Measurements from ENCODE around the gene HEATR9. TPM values are rescaled to one million over a fixed set of nuclear protein-coding genes. Genes with fewer than 3 reads are reported as not detected.

Gene HEATR9
- total RNA-seq, 4 donors from 2014 or later, result 0.27 TPM; not detected in 3

GRCh38 chr17:35817196-35817595, 51.5 kb downstream of the HEATR9 start:
- 33 to 47% methylated on average over 1 of the region's 1 CpG for WGBS, 2 donors (ENCODE audit: low coverage in 1 of 2)
- TF ChIP-seq POLR2AphosphoS5 (IDR thresholded peaks at IDR 0.05) (peak; percentile 8), EP300 (IDR thresholded peaks at IDR 0.05) (no peak), POLR2A (IDR thresholded peaks at IDR 0.05) (no peak)
- TF ChIP-seq, protein P1, sequence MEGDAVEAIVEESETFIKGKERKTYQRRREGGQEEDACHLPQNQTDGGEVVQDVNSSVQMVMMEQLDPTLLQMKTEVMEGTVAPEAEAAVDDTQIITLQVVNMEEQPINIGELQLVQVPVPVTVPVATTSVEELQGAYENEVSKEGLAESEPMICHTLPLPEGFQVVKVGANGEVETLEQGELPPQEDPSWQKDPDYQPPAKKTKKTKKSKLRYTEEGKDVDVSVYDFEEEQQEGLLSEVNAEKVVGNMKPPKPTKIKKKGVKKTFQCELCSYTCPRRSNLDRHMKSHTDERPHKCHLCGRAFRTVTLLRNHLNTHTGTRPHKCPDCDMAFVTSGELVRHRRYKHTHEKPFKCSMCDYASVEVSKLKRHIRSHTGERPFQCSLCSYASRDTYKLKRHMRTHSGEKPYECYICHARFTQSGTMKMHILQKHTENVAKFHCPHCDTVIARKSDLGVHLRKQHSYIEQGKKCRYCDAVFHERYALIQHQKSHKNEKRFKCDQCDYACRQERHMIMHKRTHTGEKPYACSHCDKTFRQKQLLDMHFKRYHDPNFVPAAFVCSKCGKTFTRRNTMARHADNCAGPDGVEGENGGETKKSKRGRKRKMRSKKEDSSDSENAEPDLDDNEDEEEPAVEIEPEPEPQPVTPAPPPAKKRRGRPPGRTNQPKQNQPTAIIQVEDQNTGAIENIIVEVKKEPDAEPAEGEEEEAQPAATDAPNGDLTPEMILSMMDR (IDR thresholded peaks at IDR 0.05), result no peak
- ATAC-seq, result peak; percentile 34

GRCh38 chr17:35816723-35817122, 52.0 kb downstream of the HEATR9 start:
- H3K4me3 ChIP-seq, result no peak overlapping the region
- no peak for ATAC-seq
- peaks cover 13 to 98% (median 27%) of the 10 kb centered on the region in 3 donors for H3K4me1 ChIP-seq
- peaks cover 0 to 34% of the 10 kb centered on the region in 2 donors for H3K36me3 ChIP-seq
- no peaks in the 10 kb centered on the region for H3K9me3 ChIP-seq
- H3K27me3 ChIP-seq, result no peaks in the 10 kb centered on the region
- WGBS, 2 donors (ENCODE audit: low coverage in 1 of 2), result 52 to 83% methylated on average over 2 to 3 of the region's 5 CpGs
- TF ChIP-seq, protein P1 (IDR thresholded peaks at IDR 0.05), result no peak
- TF ChIP-seq POLR2A (IDR thresholded peaks at IDR 0.05) (no peak), POLR2AphosphoS5 (IDR thresholded peaks at IDR 0.05) (no peak), EP300 (IDR thresholded peaks at IDR 0.05) (no peak)
- peak overlapping the region in 3 of 4 donors; percentile 6 to 77 (median 77) for H3K27ac ChIP-seq

More at GRCh38 chr17:35817196-35817595, 51.5 kb downstream of the HEATR9 start:
- Histone ChIP-seq H3K4me3 (no peak overlapping the region), H3K9me3 (no peaks in the 10 kb centered on the region), H3K4me1 (peaks cover 13 to 98% (median 22%) of the 10 kb centered on the region in 3 donors), H3K27ac (peak overlapping the region in 3 of 4 donors; percentile 6 to 77 (median 77)), H3K36me3 (peaks cover 0 to 39% of the 10 kb centered on the region in 2 donors), H3K27me3 (no peaks in the 10 kb centered on the region)

- no peak for ATAC-seq
- H3K9me3 ChIP-seq, result no peaks in the 10 kb centered on the region
- H3K4me3 ChIP-seq, result no peak overlapping the region
- peaks cover 0 to 8% of the 10 kb centered on the region in 2 donors for H3K36me3 ChIP-seq
- 93 to 100% methylated on average over 1 to 4 of the region's 5 CpGs for WGBS, 2 donors (ENCODE audit: low coverage in 1 of 2)
- no peaks in the 10 kb centered on the region for H3K27me3 ChIP-seq
- TF ChIP-seq EP300 (IDR thresholded peaks at IDR 0.05) (no peak), POLR2AphosphoS5 (IDR thresholded peaks at IDR 0.05) (no peak), POLR2A (IDR thresholded peaks at IDR 0.05) (no peak)
- TF ChIP-seq, protein P1 (IDR thresholded peaks at IDR 0.05), result no peak
- no peak overlapping the region for H3K27ac ChIP-seq
- peaks cover 7 to 84% (median 26%) of the 10 kb centered on the region in 3 donors for H3K4me1 ChIP-seq
These were observed 56.2 kb downstream of the HEATR9 start for GRCh38 chr17:35812456-35812855.

GRCh38 chr17:35811759-35812158, 56.9 kb downstream of the HEATR9 start:
- H3K27me3 ChIP-seq, result no peaks in the 10 kb centered on the region
- no peak overlapping the region for H3K4me3 ChIP-seq
- 77 to 79% methylated on average over 6 of the region's 6 CpGs for WGBS, 2 donors (ENCODE audit: low coverage in 1 of 2)
- no peak overlapping the region for H3K27ac ChIP-seq
- H3K36me3 ChIP-seq, result peaks cover 0 to 8% of the 10 kb centered on the region in 2 donors
- no peak for ATAC-seq
- H3K4me1 ChIP-seq, result peaks cover 7 to 77% (median 26%) of the 10 kb centered on the region in 3 donors
- H3K9me3 ChIP-seq, result no peaks in the 10 kb centered on the region
- TF ChIP-seq, protein P1 (IDR thresholded peaks at IDR 0.05), result no peak
- TF ChIP-seq POLR2AphosphoS5 (IDR thresholded peaks at IDR 0.05) (no peak), EP300 (IDR thresholded peaks at IDR 0.05) (no peak), POLR2A (IDR thresholded peaks at IDR 0.05) (no peak)

DNA sequence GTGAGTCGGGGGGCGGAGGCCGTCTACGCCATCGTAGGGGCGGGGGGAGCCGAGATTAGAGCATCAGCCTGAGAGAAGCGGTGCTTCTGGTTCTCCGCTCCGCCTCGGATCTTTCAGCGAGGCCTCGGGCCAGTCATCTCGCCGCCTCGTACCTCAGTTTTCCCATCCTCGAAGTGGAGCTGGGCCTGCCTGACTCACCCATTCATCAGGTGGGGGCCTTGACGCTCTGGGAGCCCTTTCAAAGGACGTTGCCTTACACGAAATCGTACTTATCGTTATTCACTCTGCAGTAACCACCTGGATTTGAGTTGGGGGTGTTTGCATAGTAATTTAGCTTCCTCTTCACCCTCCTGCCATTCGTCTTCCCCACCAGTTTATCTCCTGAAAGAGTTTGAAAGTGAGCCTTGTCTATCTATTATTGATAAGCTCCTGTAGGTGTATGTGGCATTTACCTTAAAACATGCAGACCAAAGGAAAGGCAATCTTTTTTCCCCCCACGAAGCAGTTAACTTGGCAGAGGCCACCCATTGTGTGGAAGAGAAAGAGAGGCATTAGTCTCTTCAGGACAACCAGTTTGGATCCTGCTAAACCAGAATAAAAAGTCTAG, 58.7 kb downstream of the HEATR9 start:
- 0% methylated on average over 3 to 14 of the region's 24 CpGs for WGBS, 2 donors (ENCODE audit: low coverage in 1 of 2)
- no peaks in the 10 kb centered on the region for H3K9me3 ChIP-seq
- TF ChIP-seq POLR2AphosphoS5 (IDR thresholded peaks at IDR 0.05) (no peak), POLR2A (IDR thresholded peaks at IDR 0.05) (no peak), EP300 (IDR thresholded peaks at IDR 0.05) (no peak)
- TF ChIP-seq, protein P1 (IDR thresholded peaks at IDR 0.05), result no peak
- no peaks in the 10 kb centered on the region for H3K36me3 ChIP-seq
- peak overlapping the region; percentile 86 for H3K4me3 ChIP-seq
- peak overlapping the region; percentile 90 to 98 (median 96) for H3K27ac ChIP-seq
- H3K27me3 ChIP-seq, result no peaks in the 10 kb centered on the region
- ATAC-seq, result no peak
- H3K4me1 ChIP-seq, result peaks cover 0 to 64% (median 17%) of the 10 kb centered on the region in 3 donors

Data from gastroesophageal sphincter (tissue), 4 donors.